Measurements from ENCODE around the gene CLOCK. TPM values are rescaled to one million over a fixed set of nuclear protein-coding genes. Genes with fewer than 3 reads are reported as not detected.

Gene CLOCK
- total and polyA plus RNA-seq, 5 donors from 2014 or later: 4.6 to 16.6 (median 7.9) TPM

GRCh38 chr4:55437823-55438222 lies 108.9 kb downstream of the CLOCK start:
- peaks cover 50% of the 10 kb centered on the region for H3K36me3 Mint-ChIP-seq

GRCh38 chr4:55437356-55437796 lies 109.3 kb downstream of the CLOCK start:
- no peaks in the 10 kb centered on the region for H3K27me3 Mint-ChIP-seq
- H3K9me3 ChIP-seq (ENCODE audit: control insufficient read depth in 2 of 2, low read length in 2 of 2): no peaks in the 10 kb centered on the region
- ATAC-seq (ENCODE audit: low read depth in 2 of 2): no peak
- no peak overlapping the region for H3K4me3 Mint-ChIP-seq
- H3K27ac ChIP-seq (ENCODE audit: insufficient read depth, low read length, poor library complexity, severe bottlenecking): no peak overlapping the region
- H3K4me1 ChIP-seq (ENCODE audit: control insufficient read depth, insufficient read depth, low read length, poor library complexity, severe bottlenecking): peaks cover 6% of the 10 kb centered on the region
- no peaks in the 10 kb centered on the region for H3K9me3 Mint-ChIP-seq
- H3K36me3 Mint-ChIP-seq: peaks cover 46% of the 10 kb centered on the region
- H3K4me1 Mint-ChIP-seq: peaks cover 14 to 23% (median 15%) of the 10 kb centered on the region in 4 donors
- H3K27ac Mint-ChIP-seq: no peak overlapping the region
- no peak for DNase-seq
- no peaks in the 10 kb centered on the region for H3K27me3 ChIP-seq (ENCODE audit: control insufficient read depth, insufficient read depth, low read length)
- H3K4me3 ChIP-seq (ENCODE audit: low read depth, low read length): no peak overlapping the region
- peaks cover 49% of the 10 kb centered on the region for H3K36me3 ChIP-seq (ENCODE audit: control insufficient read depth, insufficient read depth, low read length)

More at GRCh38 chr4:55437823-55438222, 108.9 kb downstream of the CLOCK start:
- ATAC-seq (ENCODE audit: low read depth in 2 of 2) (no peak), DNase-seq (no peak)
- Histone ChIP-seq H3K9me3 (ENCODE audit: control insufficient read depth in 2 of 2, low read length in 2 of 2) (no peaks in the 10 kb centered on the region), H3K27me3 (ENCODE audit: control insufficient read depth, insufficient read depth, low read length) (no peaks in the 10 kb centered on the region), H3K36me3 (ENCODE audit: control insufficient read depth, insufficient read depth, low read length) (peaks cover 53% of the 10 kb centered on the region), H3K4me1 (ENCODE audit: control insufficient read depth, insufficient read depth, low read length, poor library complexity, severe bottlenecking) (peaks cover 6% of the 10 kb centered on the region), H3K27ac (ENCODE audit: insufficient read depth, low read length, poor library complexity, severe bottlenecking) (no peak overlapping the region), H3K4me3 (ENCODE audit: low read depth, low read length) (no peak overlapping the region)
- H3K4me1 Mint-ChIP-seq: peaks cover 14 to 23% (median 16%) of the 10 kb centered on the region in 4 donors
- H3K4me3 Mint-ChIP-seq: no peak overlapping the region
- peak overlapping the region in 1 of 3 donors; percentile 23 for H3K27ac Mint-ChIP-seq
- H3K27me3 Mint-ChIP-seq: no peaks in the 10 kb centered on the region
- no peaks in the 10 kb centered on the region for H3K9me3 Mint-ChIP-seq

- ATAC-seq (ENCODE audit: low read depth in 2 of 2) (peak; percentile 34 to 57), DNase-seq (peak in 1 of 3 donors; percentile 32)
Measured at GRCh38 chr4:55435141-55435841, 111.4 kb downstream of the CLOCK start.

DNA sequence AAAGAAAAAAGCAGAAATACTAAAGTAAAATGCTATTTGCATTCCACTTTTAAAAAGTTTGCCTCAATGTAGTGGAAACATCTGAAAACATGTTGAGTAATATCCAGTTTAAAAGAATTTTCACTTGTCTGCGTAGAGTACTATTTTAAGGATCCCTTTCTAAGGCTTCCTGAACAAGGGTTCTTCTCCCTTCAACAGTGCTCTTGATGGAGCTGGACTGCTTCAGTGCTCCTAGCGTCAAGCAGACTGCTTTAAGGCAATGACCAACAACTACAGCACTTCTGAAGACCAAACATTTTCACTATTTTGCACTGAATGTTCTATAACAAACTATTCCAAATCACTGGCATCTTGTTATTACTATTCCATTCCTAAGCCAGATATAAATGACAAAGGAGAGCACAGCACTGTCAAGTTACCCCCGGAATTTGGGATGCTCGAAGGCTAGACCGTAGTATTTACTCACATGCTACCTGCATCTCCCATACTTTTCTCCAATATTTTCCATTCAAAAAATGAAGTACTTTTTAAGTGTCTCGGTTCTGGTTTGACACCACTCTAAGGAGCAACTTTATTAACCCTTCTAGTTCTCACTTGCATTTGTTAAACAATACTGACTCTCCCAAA lies 114.9 kb downstream of the CLOCK start:
- Mint-ChIP-seq H3K27me3 (no peaks in the 10 kb centered on the region), H3K9me3 (no peaks in the 10 kb centered on the region), H3K4me1 (peaks cover 6 to 21% (median 12%) of the 10 kb centered on the region in 4 donors), H3K27ac (peak overlapping the region in 1 of 3 donors; percentile 55), H3K4me3 (no peak overlapping the region), H3K36me3 (peaks cover 35% of the 10 kb centered on the region)
- Histone ChIP-seq H3K27me3 (ENCODE audit: control insufficient read depth, insufficient read depth, low read length) (no peaks in the 10 kb centered on the region), H3K36me3 (ENCODE audit: control insufficient read depth, insufficient read depth, low read length) (peaks cover 51% of the 10 kb centered on the region), H3K9me3 (ENCODE audit: control insufficient read depth in 2 of 2, low read length in 2 of 2) (no peaks in the 10 kb centered on the region), H3K4me1 (ENCODE audit: control insufficient read depth, insufficient read depth, low read length, poor library complexity, severe bottlenecking) (peaks cover 6% of the 10 kb centered on the region), H3K27ac (ENCODE audit: insufficient read depth, low read length, poor library complexity, severe bottlenecking) (no peak overlapping the region), H3K4me3 (ENCODE audit: low read depth, low read length) (no peak overlapping the region)
- ATAC-seq (ENCODE audit: low read depth in 2 of 2): no peak
- DNase-seq: no peak

More at GRCh38 chr4:55435141-55435841, 111.4 kb downstream of the CLOCK start:
- H3K27me3 ChIP-seq (ENCODE audit: control insufficient read depth, insufficient read depth, low read length): no peaks in the 10 kb centered on the region
- H3K27ac ChIP-seq (ENCODE audit: insufficient read depth, low read length, poor library complexity, severe bottlenecking): no peak overlapping the region
- H3K36me3 Mint-ChIP-seq: peaks cover 44% of the 10 kb centered on the region
- H3K27ac Mint-ChIP-seq: peak overlapping the region in 2 of 3 donors; percentile 21 to 87
- no peaks in the 10 kb centered on the region for H3K9me3 ChIP-seq (ENCODE audit: control insufficient read depth in 2 of 2, low read length in 2 of 2)
- H3K4me3 Mint-ChIP-seq: peak overlapping the region in 1 of 4 donors; percentile 56
- H3K4me3 ChIP-seq (ENCODE audit: low read depth, low read length): no peak overlapping the region
- H3K36me3 ChIP-seq (ENCODE audit: control insufficient read depth, insufficient read depth, low read length): peaks cover 39% of the 10 kb centered on the region
- no peaks in the 10 kb centered on the region for H3K27me3 Mint-ChIP-seq
- no peaks in the 10 kb centered on the region for H3K9me3 Mint-ChIP-seq
- H3K4me1 ChIP-seq (ENCODE audit: control insufficient read depth, insufficient read depth, low read length, poor library complexity, severe bottlenecking): peaks cover 6% of the 10 kb centered on the region
- H3K4me1 Mint-ChIP-seq: peaks cover 10 to 23% (median 16%) of the 10 kb centered on the region in 4 donors

DNA sequence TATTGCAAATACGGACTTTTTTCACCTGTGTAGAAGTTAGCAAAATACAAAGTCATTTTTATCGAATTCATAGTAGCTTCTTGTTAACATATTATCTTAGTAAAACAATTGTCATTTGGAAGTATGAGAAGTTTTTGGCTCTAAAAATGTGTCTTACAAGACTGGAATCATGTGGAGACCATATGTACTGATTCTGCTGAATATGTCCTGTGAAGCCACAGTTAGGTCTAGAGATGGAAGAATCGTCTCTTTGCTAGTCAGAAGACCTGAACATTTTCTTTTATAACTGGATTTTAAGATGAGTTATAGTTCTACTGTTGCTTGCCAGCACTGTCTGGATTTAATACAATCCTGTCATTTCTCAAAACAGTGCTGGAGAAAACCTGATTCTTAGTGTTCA lies 121.9 kb downstream of the CLOCK start:
- no peak for ATAC-seq (ENCODE audit: low read depth in 2 of 2)
- Mint-ChIP-seq H3K27ac (peak overlapping the region; percentile 4 to 73 (median 58)), H3K36me3 (peaks cover 37% of the 10 kb centered on the region), H3K4me3 (no peak overlapping the region), H3K27me3 (no peaks in the 10 kb centered on the region), H3K9me3 (no peaks in the 10 kb centered on the region), H3K4me1 (peaks cover 0 to 9% (median 5%) of the 10 kb centered on the region in 4 donors)
- H3K36me3 ChIP-seq (ENCODE audit: control insufficient read depth, insufficient read depth, low read length): peaks cover 70% of the 10 kb centered on the region
- no peaks in the 10 kb centered on the region for H3K9me3 ChIP-seq (ENCODE audit: control insufficient read depth in 2 of 2, low read length in 2 of 2)
- H3K4me3 ChIP-seq (ENCODE audit: low read depth, low read length): no peak overlapping the region
- DNase-seq: no peak
- H3K4me1 ChIP-seq (ENCODE audit: control insufficient read depth, insufficient read depth, low read length, poor library complexity, severe bottlenecking): no peaks in the 10 kb centered on the region
- no peak overlapping the region for H3K27ac ChIP-seq (ENCODE audit: insufficient read depth, low read length, poor library complexity, severe bottlenecking)
- no peaks in the 10 kb centered on the region for H3K27me3 ChIP-seq (ENCODE audit: control insufficient read depth, insufficient read depth, low read length)

DNA sequence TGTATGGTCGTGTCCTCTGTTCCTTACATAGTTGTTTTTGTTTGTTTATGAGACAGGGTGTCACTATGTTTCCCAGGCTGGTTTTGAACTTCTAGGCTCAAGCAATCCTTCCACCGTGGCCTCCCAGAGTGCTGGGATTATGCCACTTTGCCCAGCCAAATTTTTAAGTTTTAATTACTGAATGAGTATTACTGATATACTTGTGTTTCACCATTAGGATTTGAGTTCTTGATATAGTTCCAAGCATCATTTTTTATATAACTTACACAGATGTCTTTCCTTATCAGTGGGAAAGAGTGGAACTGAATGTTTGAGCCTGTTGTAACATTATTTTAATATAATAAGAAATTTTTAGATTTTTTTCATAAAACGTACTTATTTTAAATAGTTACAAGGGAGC lies 130.5 kb downstream of the CLOCK start:
- Histone ChIP-seq H3K9me3 (ENCODE audit: control insufficient read depth in 2 of 2, low read length in 2 of 2) (no peaks in the 10 kb centered on the region), H3K4me3 (ENCODE audit: low read depth, low read length) (no peak overlapping the region), H3K36me3 (ENCODE audit: control insufficient read depth, insufficient read depth, low read length) (peaks cover 55% of the 10 kb centered on the region), H3K27ac (ENCODE audit: insufficient read depth, low read length, poor library complexity, severe bottlenecking) (no peak overlapping the region), H3K27me3 (ENCODE audit: control insufficient read depth, insufficient read depth, low read length) (no peaks in the 10 kb centered on the region), H3K4me1 (ENCODE audit: control insufficient read depth, insufficient read depth, low read length, poor library complexity, severe bottlenecking) (no peaks in the 10 kb centered on the region)
- Mint-ChIP-seq H3K27me3 (no peaks in the 10 kb centered on the region), H3K4me3 (no peak overlapping the region), H3K9me3 (no peaks in the 10 kb centered on the region), H3K36me3 (peaks cover 27% of the 10 kb centered on the region), H3K4me1 (peaks cover 4 to 11% (median 5%) of the 10 kb centered on the region in 4 donors), H3K27ac (peak overlapping the region in 1 of 3 donors; percentile 47)
- no peak for DNase-seq
- ATAC-seq (ENCODE audit: low read depth in 2 of 2): no peak

DNA sequence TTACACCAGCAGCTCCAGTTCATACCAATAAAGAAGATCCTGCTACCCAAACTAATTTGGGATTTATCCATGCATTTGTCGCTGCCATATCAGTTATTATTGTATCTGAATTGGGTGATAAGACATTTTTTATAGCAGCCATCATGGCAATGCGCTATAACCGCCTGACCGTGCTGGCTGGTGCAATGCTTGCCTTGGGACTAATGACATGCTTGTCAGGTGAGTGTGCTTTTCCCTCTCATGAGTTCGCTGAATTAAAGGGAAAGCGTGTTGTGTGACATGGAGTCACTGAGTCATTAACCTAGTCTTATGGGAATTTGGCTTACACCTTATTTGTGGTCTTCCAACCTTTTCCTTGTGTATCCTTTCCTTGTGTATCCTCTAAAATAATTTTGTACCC lies 135.1 kb downstream of the CLOCK start:
- no peaks in the 10 kb centered on the region for H3K27me3 Mint-ChIP-seq
- Histone ChIP-seq H3K4me3 (ENCODE audit: low read depth, low read length) (no peak overlapping the region), H3K4me1 (ENCODE audit: control insufficient read depth, insufficient read depth, low read length, poor library complexity, severe bottlenecking) (peaks cover 11% of the 10 kb centered on the region), H3K36me3 (ENCODE audit: control insufficient read depth, insufficient read depth, low read length) (peaks cover 24% of the 10 kb centered on the region), H3K9me3 (ENCODE audit: control insufficient read depth in 2 of 2, low read length in 2 of 2) (no peaks in the 10 kb centered on the region), H3K27ac (ENCODE audit: insufficient read depth, low read length, poor library complexity, severe bottlenecking) (no peak overlapping the region), H3K27me3 (ENCODE audit: control insufficient read depth, insufficient read depth, low read length) (no peaks in the 10 kb centered on the region)
- no peaks in the 10 kb centered on the region for H3K9me3 Mint-ChIP-seq
- H3K4me3 Mint-ChIP-seq: no peak overlapping the region
- peaks cover 29 to 40% (median 33%) of the 10 kb centered on the region in 4 donors for H3K4me1 Mint-ChIP-seq
- ATAC-seq (ENCODE audit: low read depth in 2 of 2): no peak
- peaks cover 19% of the 10 kb centered on the region for H3K36me3 Mint-ChIP-seq
- peak overlapping the region in 1 of 3 donors; percentile 62 for H3K27ac Mint-ChIP-seq
- no peak for DNase-seq
